Cardiac septum (tissue), 1 donor: ENCODE measurements around the gene SCP2D1. TPM values are rescaled to one million over a fixed set of nuclear protein-coding genes. Genes with fewer than 3 reads are reported as not detected.
"Not testable (repeated sequence)": the region's sequence is repeated elsewhere in the genome, so short reads cannot be mapped to it uniquely, and the experiment has no call there.

Experiments
- DNase-seq: peaks from one replicate; pipeline ENCODE4 v3.0.0-alpha.2; 2020; ENCODE audit warnings: low spot score
- intact Hi-C: fragments of 100-400 bp; cut with DNase I; formaldehyde crosslinking; loops from one replicate; pipeline ENCODE4 v1.14.0; 2022
- long read RNA-seq: library from polyadenylated mRNA; unstranded; transcript quantifications from one replicate; pipeline ENCODE4 v2.0.0, GENCODE V29; 2021
- total RNA-seq: library from RNA; stranded (reverse); fragmentation: NEBNext Ultra II Directional; extraction: Animal tissue kit (Norgen Biotek cat#: 25700); gene quantifications from one replicate; pipeline ENCODE4 v1.2.1, GENCODE V29; 2021
- donor health status: DM: no; HTN: no; CAD: no.

Gene SCP2D1
- not detected for total RNA-seq
- long read RNA-seq, result 0 reads

DNA sequence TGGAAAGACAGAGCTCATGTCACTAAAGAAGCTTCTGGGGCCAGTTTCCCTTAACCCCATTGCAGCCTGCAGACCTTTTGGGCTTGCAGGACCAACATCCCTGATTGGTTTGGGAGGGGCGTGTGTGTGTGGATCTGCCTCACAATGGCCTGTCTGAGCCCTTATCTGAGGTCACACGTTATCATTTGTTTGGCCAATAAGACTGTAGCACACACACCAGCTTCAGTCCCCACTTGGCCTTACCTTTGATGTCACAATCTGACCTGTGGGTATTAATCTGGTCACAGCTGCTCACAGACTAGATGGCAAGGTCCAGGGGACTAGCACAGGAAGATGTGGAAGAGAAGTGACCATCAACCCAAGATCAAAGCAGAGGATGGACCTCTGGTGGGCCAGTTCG lies at the start of gene SCP2D1:
Gene SCP2D1, plus strand, starts transcription at position 301 of the 400 bp plus-strand sequence. Its CDS starts 33 bp downstream, at position 334.
- DNase-seq, result no peak
- intact Hi-C loops, result no loop called here

GRCh38 chr20:18767676-18768075 lies 45.9 kb upstream of the SCP2D1 start:
- no peak for DNase-seq
- intact Hi-C loops, result no loop called here

GRCh38 chr20:18773566-18773965 lies 40.0 kb upstream of the SCP2D1 start:
- no peak for DNase-seq
- intact Hi-C loops, result no loop called here

DNA sequence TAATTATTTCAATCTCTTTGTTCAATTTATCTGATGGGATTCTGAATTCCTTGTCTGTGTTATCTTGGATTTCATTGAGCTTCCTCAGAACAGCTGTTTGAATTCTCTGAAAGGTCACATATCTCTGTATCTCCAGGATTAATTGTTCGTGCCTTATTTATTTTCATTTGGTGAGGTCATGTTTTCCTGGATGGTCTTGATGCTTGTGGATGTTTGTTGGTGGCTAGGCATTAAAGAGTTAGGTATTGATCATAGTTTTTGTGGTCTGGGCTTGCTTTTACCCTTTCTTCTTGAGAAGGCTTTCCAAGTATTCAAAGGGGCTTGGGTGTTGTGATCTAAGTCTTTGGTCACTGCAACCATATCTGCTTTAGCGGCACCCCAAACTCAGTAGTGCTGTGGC lies 39.4 kb upstream of the SCP2D1 start:
- intact Hi-C loops, result no loop called here
- DNase-seq, result no peak

- intact Hi-C loops, result no loop called here
- DNase-seq, result no peak
These were observed 38.0 kb upstream of the SCP2D1 start for GRCh38 chr20:18775633-18776032.

DNA sequence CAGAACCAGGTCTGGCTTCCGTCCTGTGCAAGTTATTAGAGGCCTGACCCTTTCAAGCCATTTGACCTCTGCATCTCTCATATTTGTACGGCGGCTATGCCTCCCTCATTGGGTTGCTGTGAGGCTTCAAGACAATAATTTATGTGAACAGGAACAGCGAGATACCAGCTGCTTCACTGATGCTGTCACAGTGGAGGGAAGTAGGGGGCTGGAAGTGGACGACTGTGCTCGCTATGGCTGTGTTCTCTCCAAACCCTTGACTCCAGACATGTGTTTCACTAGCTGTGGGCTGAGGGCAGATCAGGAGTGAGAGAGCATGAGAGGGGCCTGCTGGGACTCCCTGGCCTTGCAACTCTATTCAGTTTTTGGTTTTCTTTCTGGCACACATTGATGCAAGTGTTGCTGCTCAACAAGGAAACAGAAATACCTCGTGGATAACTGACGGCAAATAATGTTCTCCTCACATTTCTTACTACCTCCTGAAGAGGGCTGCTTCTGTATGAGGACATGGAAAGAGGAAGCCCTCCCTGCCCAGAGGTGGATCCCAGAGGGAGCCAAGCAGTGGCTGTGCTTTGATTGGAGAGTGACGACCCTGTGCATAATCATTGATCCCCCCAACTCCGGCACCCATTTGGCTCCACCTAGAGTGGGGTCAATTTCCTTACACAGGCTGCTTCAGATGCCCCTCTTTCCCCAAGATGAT lies 34.7 kb upstream of the SCP2D1 start:
- intact Hi-C loops, result no loop called here
- DNase-seq, result no peak

DNA sequence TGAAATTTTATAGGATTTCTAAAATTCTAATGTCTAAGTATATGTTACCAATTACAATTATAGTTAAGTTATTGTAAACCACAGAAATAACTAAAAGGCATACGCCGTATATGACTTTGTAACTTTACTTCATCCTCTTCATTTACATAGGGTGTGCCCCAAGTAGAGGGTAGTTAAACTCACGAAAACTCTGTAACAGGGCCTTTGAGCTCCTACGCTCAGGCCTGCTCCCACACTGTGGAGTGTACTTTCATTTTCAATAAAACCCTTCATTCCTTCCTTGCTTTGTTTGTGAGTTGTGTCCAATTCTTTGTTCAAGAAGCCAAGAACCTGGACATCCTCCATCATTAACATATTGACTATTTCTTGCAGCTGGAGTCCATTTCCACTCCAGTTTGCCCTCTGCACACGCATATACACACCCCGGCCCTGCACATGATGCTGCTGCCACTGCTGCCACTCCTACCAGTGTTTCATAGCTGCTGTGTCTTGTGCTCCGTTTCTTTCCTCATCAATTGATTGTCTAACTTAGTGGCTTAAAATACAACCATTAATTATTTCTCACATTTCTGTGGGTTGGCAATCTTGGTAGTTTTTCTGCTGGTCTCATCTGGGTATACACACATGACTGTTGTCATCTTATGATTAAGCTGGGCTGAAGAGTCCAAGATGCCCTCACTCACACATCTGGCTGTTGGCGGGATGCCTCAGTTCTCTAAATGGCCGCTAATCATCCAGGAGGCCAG lies 33.0 kb upstream of the SCP2D1 start:
- DNase-seq, result no peak
- intact Hi-C loops, result no loop called here

GRCh38 chr20:18781509-18781908 lies 32.1 kb upstream of the SCP2D1 start:
- intact Hi-C loops, result no loop called here
- DNase-seq, result no peak

DNA sequence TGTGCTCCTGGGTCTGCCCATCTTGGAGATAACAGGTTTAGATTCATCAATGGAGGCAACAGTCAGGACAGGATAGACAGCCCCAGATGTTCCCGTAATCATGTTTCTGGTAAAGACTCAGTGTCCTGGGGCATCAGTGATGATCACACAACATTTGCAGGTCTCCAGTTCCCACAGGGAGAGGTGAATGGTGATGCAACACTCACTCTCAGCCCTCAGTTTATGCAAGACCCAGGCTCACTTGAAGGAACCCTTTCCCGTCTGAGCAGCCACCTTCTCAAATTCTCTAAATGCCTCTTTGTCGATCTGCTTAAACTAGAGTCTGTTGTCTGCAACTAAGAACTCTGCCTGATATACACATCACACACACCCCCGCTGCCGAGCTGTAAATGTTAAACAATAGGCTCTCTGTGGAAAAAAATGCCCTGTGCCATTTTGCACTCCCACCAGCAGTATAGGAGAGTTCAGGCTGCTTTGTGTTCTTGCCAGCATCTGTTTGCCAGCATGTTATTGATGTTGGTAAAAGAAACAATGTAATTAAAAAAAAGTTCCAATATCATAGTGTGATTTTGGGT lies 30.1 kb upstream of the SCP2D1 start:
- intact Hi-C loops, result no loop called here
- no peak for DNase-seq

- DNase-seq, intact Hi-C loops: not testable (repeated sequence)
These were observed 26.5 kb upstream of the SCP2D1 start for GRCh38 chr20:18787046-18787445.

GRCh38 chr20:18788021-18788420 lies 25.6 kb upstream of the SCP2D1 start:
- intact Hi-C loops, result no loop called here
- no peak for DNase-seq

- DNase-seq, result no peak
- intact Hi-C loops, result no loop called here
These were observed 22.8 kb upstream of the SCP2D1 start for GRCh38 chr20:18790787-18791186.

DNA sequence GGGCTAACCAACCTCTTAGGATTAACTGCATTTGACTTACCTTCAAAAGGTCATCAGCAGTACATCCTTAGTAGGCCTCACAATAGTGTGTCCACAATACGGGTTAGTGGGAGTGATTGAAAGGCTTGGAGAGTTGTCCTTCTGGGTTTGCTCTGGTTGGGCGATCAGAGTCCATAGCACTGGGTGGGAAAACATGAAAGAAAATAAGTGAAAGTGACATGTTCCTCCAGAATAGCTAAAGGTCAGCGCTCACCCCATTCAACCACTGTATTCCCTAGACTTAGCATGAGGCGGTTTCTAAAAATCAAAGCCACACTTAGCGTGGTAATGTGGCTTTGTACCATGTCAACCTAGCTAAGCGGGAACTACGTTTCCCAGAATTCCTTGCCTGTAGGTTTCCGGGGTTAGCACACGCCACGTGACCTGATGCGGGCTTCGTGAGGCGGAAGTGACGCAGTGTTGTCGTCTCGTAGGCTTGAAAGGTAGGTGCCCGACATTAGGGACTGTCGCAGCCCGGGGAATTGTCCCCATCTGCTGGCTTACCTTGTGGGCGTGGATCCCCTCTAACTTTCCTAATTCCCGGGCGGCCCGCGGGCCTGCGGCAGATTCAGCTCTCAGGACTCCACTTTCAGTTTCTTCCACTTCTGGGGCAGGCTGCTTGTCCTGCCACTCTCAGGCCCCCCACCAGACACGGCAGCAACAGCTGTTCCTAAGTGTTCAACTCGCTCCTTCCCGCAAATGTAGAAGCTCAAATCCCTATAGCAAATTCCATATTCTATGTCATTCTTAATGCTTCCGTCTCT lies 19.8 kb upstream of the SCP2D1 start:
- intact Hi-C loops, result no loop called here
- DNase-seq, result peak; percentile 95

DNA sequence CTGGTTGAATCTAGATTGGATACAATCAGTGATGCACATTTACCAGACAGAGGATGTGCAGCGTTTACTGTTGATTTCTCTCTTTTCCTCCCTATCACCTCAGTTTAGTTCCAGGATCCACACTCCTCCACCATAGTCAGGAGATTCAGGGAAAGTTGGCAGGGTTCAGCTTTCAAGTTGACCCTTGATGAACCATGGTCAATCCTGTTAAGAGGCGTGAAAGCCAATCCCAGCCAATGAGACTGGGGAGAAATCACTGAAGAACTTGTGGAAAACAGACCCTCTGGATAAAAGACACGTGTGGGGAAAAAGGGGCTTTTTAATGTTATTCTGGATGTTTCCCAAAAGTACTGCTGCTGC lies 19.2 kb upstream of the SCP2D1 start:
- intact Hi-C loops, result no loop called here

DNA sequence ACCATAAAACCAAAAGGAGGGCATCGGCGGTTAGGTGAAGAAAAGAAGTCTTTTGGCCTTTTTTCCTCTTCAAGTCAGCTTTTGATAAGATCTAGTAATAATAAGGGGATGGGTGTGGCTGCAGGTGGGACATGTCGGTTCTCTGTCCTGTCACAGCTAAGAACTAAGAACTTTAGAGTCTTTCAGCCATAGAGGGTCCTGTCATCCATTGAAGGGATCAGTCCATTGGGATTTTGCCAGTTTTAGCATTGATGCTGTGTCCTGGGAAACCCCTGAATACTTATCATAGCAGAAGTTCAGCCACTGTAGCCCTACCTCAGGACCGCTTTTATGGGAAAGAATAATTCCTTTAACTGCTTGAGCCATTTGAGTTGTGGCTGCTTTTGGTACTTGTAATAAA lies 18.2 kb upstream of the SCP2D1 start:
- intact Hi-C loops, result no loop called here

More for the DNA sequence above, 19.2 kb upstream of the SCP2D1 start:
- DNase-seq, result no peak

DNA sequence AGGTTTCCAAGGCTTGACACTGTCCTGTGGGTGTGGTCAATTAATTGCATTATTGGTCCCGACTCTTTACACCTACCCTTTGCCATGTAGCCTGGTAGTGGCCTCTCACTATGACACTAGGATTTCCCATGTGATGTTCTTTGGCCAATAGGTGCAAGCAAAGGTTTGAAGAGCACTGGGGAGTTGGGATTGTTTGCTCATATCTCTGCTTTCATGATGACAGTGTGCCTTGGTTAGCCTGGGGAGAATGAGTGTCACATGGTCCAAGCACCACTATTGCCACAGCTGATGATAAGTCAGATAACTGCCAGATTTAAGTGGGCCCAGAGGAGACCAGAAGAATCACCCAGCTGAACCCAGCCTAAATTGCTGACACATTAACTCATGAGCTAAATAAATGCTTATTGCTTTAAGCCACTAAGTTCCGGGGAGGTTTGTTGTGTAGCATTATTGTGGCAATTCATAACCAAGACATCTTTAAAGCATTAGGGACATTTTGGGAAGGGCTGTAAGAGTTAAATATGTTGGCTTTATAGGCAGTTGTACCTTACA lies 17.2 kb upstream of the SCP2D1 start:
- intact Hi-C loops, result no loop called here
- no peak for DNase-seq

More for the DNA sequence above, 18.2 kb upstream of the SCP2D1 start:
- no peak for DNase-seq

DNA sequence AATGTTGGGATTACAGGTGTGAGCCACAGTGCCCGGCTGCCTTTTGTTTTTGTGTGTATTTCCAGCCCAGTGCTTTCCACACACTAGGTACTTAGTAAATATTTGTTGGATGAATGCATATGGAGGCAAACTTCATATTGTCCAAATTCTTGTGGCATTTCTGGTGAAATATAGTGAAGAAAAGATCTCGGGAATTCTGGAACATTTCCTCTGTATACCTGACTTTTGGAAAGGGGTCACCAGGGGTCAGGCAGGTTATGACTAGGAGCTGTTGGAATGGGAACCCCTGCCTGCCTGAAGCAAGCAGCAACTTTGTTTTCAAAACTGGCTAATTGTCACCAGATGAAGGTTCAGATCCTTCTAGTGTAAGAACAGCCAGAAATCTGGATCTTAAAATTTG lies 12.1 kb upstream of the SCP2D1 start:
- DNase-seq, result no peak
- intact Hi-C loops, result no loop called here

DNA sequence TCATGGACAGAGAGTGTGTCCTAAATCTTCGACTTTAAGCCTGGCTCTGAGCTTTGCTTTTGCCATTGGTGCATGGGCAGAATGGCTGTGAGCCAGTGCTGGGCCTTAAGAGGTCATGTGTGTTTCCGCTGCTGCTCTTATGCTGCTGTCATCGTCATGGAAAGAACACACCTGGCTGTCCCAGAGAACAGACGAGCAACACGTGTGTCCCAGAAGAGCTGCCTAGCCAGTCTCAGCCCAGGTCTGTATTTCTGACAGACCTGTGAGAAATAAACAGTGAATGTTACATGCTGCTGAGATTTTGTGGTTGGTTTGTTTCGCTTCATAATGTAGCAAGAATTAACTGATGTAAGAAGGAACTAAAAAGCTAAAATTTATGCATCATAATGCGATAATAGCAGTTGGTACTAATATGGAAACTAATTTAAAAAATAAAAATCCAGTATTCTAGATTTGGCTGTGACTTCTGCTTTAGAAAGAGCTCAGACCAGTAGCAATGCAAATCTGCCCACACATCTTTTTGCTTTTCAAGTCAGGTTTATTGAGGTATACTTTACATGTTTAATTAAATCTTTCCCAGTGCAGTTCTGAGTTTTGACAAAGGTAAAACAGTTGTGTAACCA lies 11.5 kb upstream of the SCP2D1 start:
- no peak for DNase-seq
- intact Hi-C loops, result no loop called here

- DNase-seq, result no peak
- intact Hi-C loops, result no loop called here
These were observed 7.7 kb upstream of the SCP2D1 start for GRCh38 chr20:18805881-18806280.
